GM18498 (cell line): ENCODE data around the gene RALGPS1.
A peak's percentile ranks its signal among the peaks of the same experiment; 100 is the strongest.

Source experiments
- ATAC-seq: cut with Tn5 transposase; IDR thresholded peaks from one replicate; pipeline ENCODE4 v1.9.1; 2021; ENCODE audit warnings: mild to moderate bottlenecking, moderate library complexity; ENCODE audit not compliant: unreplicated experiment

Gene RALGPS1

GRCh38 chr9:126914458-126915280 is at the start of gene RALGPS1:
RALGPS1 (plus strand) TSS chr9:126914782; CDS start chr9:126962290, 47,508 bp downstream.
- ATAC-seq = peak; percentile 98

GRCh38 chr9:126869368-126869767 is 45.2 kb upstream of the RALGPS1 start:
- no peak for ATAC-seq

- ATAC-seq = no peak
Measured at GRCh38 chr9:126872516-126872915, 42.1 kb upstream of the RALGPS1 start.

GRCh38 chr9:126874546-126875314 is 39.9 kb upstream of the RALGPS1 start:
- ATAC-seq = no peak

- ATAC-seq = no peak
Measured at GRCh38 chr9:126875756-126876510, 38.6 kb upstream of the RALGPS1 start.

- no peak for ATAC-seq
Measured at GRCh38 chr9:126876531-126876930, 38.1 kb upstream of the RALGPS1 start.

GRCh38 chr9:126877418-126877817 is 37.2 kb upstream of the RALGPS1 start:
- ATAC-seq = no peak

GRCh38 chr9:126879288-126879687 is 35.3 kb upstream of the RALGPS1 start:
- no peak for ATAC-seq

- no peak for ATAC-seq
Measured at GRCh38 chr9:126880226-126880946, 34.2 kb upstream of the RALGPS1 start.

- ATAC-seq = no peak
Measured at GRCh38 chr9:126880947-126881332, 33.6 kb upstream of the RALGPS1 start.

- ATAC-seq = no peak
Measured at GRCh38 chr9:126882746-126883145, 31.8 kb upstream of the RALGPS1 start.

- no peak for ATAC-seq
Measured at GRCh38 chr9:126883636-126884035, 30.9 kb upstream of the RALGPS1 start.

GRCh38 chr9:126885131-126885641 is 29.4 kb upstream of the RALGPS1 start:
- ATAC-seq = no peak

GRCh38 chr9:126886034-126886822 is 28.4 kb upstream of the RALGPS1 start:
- ATAC-seq = no peak

GRCh38 chr9:126886897-126887296 is 27.7 kb upstream of the RALGPS1 start:
- no peak for ATAC-seq

- no peak for ATAC-seq
Measured at GRCh38 chr9:126891676-126892075, 22.9 kb upstream of the RALGPS1 start.

GRCh38 chr9:126893079-126893478 is 21.5 kb upstream of the RALGPS1 start:
- ATAC-seq = no peak

GRCh38 chr9:126894052-126894603 is 20.5 kb upstream of the RALGPS1 start:
- no peak for ATAC-seq

GRCh38 chr9:126902210-126902609 is 12.4 kb upstream of the RALGPS1 start:
- ATAC-seq = no peak
